IMR-90 (cell line): ENCODE measurements around the gene ALS2. TPM values are rescaled to one million over a fixed set of nuclear protein-coding genes. Genes with fewer than 3 reads are reported as not detected.

Source experiments
- ATAC-seq: fragments of 200-7000 bp; cut with Tn5 transposase; 2 replicates; pipeline ENCODE4 v1.9.1; 2020; ENCODE audit warnings: low read depth, mild to moderate bottlenecking, moderate library complexity
- BruUV-seq: library from RNA; stranded (reverse); fragments of 400-500 nt; replicated peaks from 2 replicates; lab custom pipeline; 2021; lab: Mats Ljungman, UMichigan
- CTCF ChIA-PET: fragments of 300-600 bp; formaldehyde crosslinking; extraction: SDS; loops from one replicate; lab custom pipeline; 2021; ENCODE audit warnings: antibody characterized with exemption; lab: Yijun Ruan, JAX
- POLR2A ChIA-PET: fragments of 300-600 bp; sonication (Branson Sonifier 250); formaldehyde crosslinking; loops from one replicate; lab custom pipeline; 2022; ENCODE audit warnings: antibody characterized with exemption; ENCODE audit not compliant: unreplicated experiment; lab: Charles Lee
- DNase-seq: peaks from one replicate; pipeline ENCODE4 v3.0.0; 2013
- H2AFZ ChIP-seq: replicated peaks from 2 replicates; pipeline ENCODE3; 2013; ENCODE audit warnings: low read length, mild to moderate bottlenecking; ENCODE audit not compliant: poor library complexity
- H2AK5ac ChIP-seq: 2 replicates; pipeline ENCODE4 v1.6.1; 2013; ENCODE audit warnings: low read depth, low read length, inconsistent platforms
- H2AK9ac ChIP-seq: replicated peaks from 2 replicates; pipeline ENCODE3; 2013; ENCODE audit warnings: mild to moderate bottlenecking, low read depth, low read length, moderate library complexity; ENCODE audit not compliant: poor library complexity
- H2BK120ac ChIP-seq: 2 replicates; pipeline ENCODE4 v1.6.1; 2013; ENCODE audit warnings: low read depth, low read length, inconsistent platforms
- H2BK15ac ChIP-seq: 3 replicates; pipeline ENCODE4 v1.6.1; 2013; ENCODE audit warnings: low read depth, low read length, inconsistent platforms
- H2BK20ac ChIP-seq: 2 replicates; pipeline ENCODE4 v1.6.1; 2013; ENCODE audit warnings: low read depth, mild to moderate bottlenecking, inconsistent platforms, low read length, moderate library complexity
- H2BK5ac ChIP-seq: 2 replicates; pipeline ENCODE4 v1.6.1; 2013; ENCODE audit warnings: mild to moderate bottlenecking, low read depth, low read length, inconsistent platforms; ENCODE audit not compliant: poor library complexity, severe bottlenecking
- H3K14ac ChIP-seq: replicated peaks from 2 replicates; pipeline ENCODE4 v1.6.1; 2013; ENCODE audit warnings: low read depth, low read length, inconsistent platforms
- H3K18ac ChIP-seq: 2 replicates; pipeline ENCODE4 v1.6.1; 2013; ENCODE audit warnings: low read depth, low read length, control low read depth
- H3K23ac ChIP-seq: 2 replicates; pipeline ENCODE4 v1.6.1; 2013; ENCODE audit warnings: low read depth, low read length, inconsistent platforms
- H3K27ac ChIP-seq: 2 replicates; pipeline ENCODE4 v1.5.1; 2013; ENCODE audit warnings: mild to moderate bottlenecking, control low read depth, low read length; ENCODE audit not compliant: insufficient read depth
- H3K27me3 ChIP-seq: 2 replicates; pipeline ENCODE4 v1.6.1; 2013; ENCODE audit warnings: low read length; ENCODE audit not compliant: control insufficient read depth, insufficient read depth
- H3K36me3 ChIP-seq: 2 replicates; pipeline ENCODE4 v1.6.1; 2013; ENCODE audit warnings: low read length, mixed read lengths; ENCODE audit not compliant: control insufficient read depth, insufficient read depth
- H3K4ac ChIP-seq: 2 replicates; pipeline ENCODE4 v1.6.1; 2013; ENCODE audit warnings: low read depth, low read length, inconsistent platforms
- H3K4me1 ChIP-seq: 2 replicates; pipeline ENCODE4 v1.6.1; 2013; ENCODE audit warnings: low read length, mixed read lengths; ENCODE audit not compliant: control insufficient read depth, insufficient read depth
- H3K4me2 ChIP-seq: 2 replicates; pipeline ENCODE4 v1.6.1; 2013; ENCODE audit warnings: low read depth, mild to moderate bottlenecking, control low read depth, low read length, moderate library complexity
- H3K4me3 ChIP-seq: 2 replicates; pipeline ENCODE4 v1.5.1; 2013; ENCODE audit warnings: low read depth, mild to moderate bottlenecking, control low read depth, low read length, moderate library complexity; ENCODE audit not compliant: insufficient read depth
- H3K56ac ChIP-seq: 2 replicates; pipeline ENCODE4 v1.6.1; 2013; ENCODE audit warnings: low read length, inconsistent platforms; ENCODE audit not compliant: insufficient read depth; ENCODE audit errors: extremely low read depth
- H3K79me1 ChIP-seq, 2 experiments: 2 replicates each; pipeline ENCODE4 v1.6.1; 2013; ENCODE audit warnings: low read length in 2 of 2, inconsistent platforms in 1 of 2, low read depth in 1 of 2
- H3K9ac ChIP-seq: 2 replicates; pipeline ENCODE4 v1.6.1; 2013; ENCODE audit warnings: low read depth, low read length, control low read depth
- H3K9me1 ChIP-seq: 2 replicates; pipeline ENCODE4 v1.6.1; 2013; ENCODE audit warnings: low read length, inconsistent platforms; ENCODE audit not compliant: insufficient read depth
- H3K9me3 ChIP-seq: 2 replicates; pipeline ENCODE4 v1.6.1; 2013; ENCODE audit warnings: low read length; ENCODE audit not compliant: control insufficient read depth, insufficient read depth
- H4K20me1 ChIP-seq: 2 replicates; pipeline ENCODE4 v1.6.1; 2013; ENCODE audit warnings: low read length, inconsistent platforms; ENCODE audit not compliant: insufficient read depth
- H4K5ac ChIP-seq: 2 replicates; pipeline ENCODE4 v1.6.1; 2013; ENCODE audit warnings: mild to moderate bottlenecking, low read depth, low read length, control low read depth
- H4K8ac ChIP-seq, 2 experiments: 2 replicates each; pipeline ENCODE4 v1.6.1; 2013; ENCODE audit warnings: low read depth in 2 of 2, low read length in 2 of 2, control low read depth in 1 of 2, inconsistent platforms in 1 of 2
- H4K91ac ChIP-seq: 2 replicates; pipeline ENCODE4 v1.6.1; 2013; ENCODE audit warnings: low read depth, low read length, inconsistent platforms; ENCODE audit not compliant: insufficient read depth
- BHLHE40 ChIP-seq: fragments of 150-350 bp; IDR thresholded peaks from 2 replicates; pipeline ENCODE4 v1.6.1; 2016; ENCODE audit warnings: mild to moderate bottlenecking, low read depth, low read length
- CEBPB ChIP-seq: IDR thresholded peaks from 2 replicates; pipeline ENCODE4 v1.6.1; 2012; ENCODE audit warnings: low read depth, low read length, improper control_type of control experiment
- CHD1 ChIP-seq: IDR thresholded peaks from 2 replicates; pipeline ENCODE4 v1.6.1; 2012; ENCODE audit warnings: low read depth, low read length, improper control_type of control experiment
- CTCF ChIP-seq: conservative IDR thresholded peaks from 2 replicates; pipeline ENCODE4 v1.5.1; 2012; ENCODE audit warnings: mild to moderate bottlenecking, low read depth, low read length, improper control_type of control experiment
- ELK1 ChIP-seq: fragments of 150-350 bp; IDR thresholded peaks from 2 replicates; pipeline ENCODE4 v1.6.1; 2016; ENCODE audit warnings: low read depth, mild to moderate bottlenecking, low read length, moderate library complexity, borderline replicate concordance
- FOS ChIP-seq: fragments of 150-350 bp; IDR thresholded peaks from 2 replicates; pipeline ENCODE4 v1.6.1; 2016; ENCODE audit warnings: low read depth, low read length
- MAFK ChIP-seq: IDR thresholded peaks from 2 replicates; pipeline ENCODE4 v1.6.1; 2012; ENCODE audit warnings: low read depth, low read length, improper control_type of control experiment
- MAZ ChIP-seq: IDR thresholded peaks from 2 replicates; pipeline ENCODE4 v1.6.1; 2012; ENCODE audit warnings: low read depth, mild to moderate bottlenecking, low read length, improper control_type of control experiment, moderate library complexity, borderline replicate concordance
- MXI1 ChIP-seq: IDR thresholded peaks from 2 replicates; pipeline ENCODE4 v1.6.1; 2012; ENCODE audit warnings: low read depth, mild to moderate bottlenecking, low read length, moderate library complexity, borderline replicate concordance
- NFE2L2 ChIP-seq: fragments of 150-350 bp; IDR thresholded peaks from 2 replicates; pipeline ENCODE4 v1.6.1; 2016; ENCODE audit warnings: low read depth, mild to moderate bottlenecking, low read length
- POLR2A ChIP-seq: IDR thresholded peaks from 2 replicates; pipeline ENCODE4 v1.6.1; 2012; ENCODE audit warnings: mild to moderate bottlenecking, low read depth, low read length
- RAD21 ChIP-seq: IDR thresholded peaks from 2 replicates; pipeline ENCODE4 v1.6.1; 2012; ENCODE audit warnings: low read length, improper control_type of control experiment
- RCOR1 ChIP-seq: IDR thresholded peaks from 2 replicates; pipeline ENCODE4 v1.6.1; 2012; ENCODE audit warnings: mild to moderate bottlenecking, low read length, improper control_type of control experiment; ENCODE audit not compliant: insufficient replicate concordance
- RFX5 ChIP-seq: IDR thresholded peaks from 2 replicates; pipeline ENCODE4 v1.8.0; 2012; ENCODE audit warnings: low read depth, mild to moderate bottlenecking, low read length, moderate library complexity
- SMC3 ChIP-seq: fragments of 150-350 bp; IDR thresholded peaks from 2 replicates; pipeline ENCODE4 v1.6.1; 2016; ENCODE audit warnings: low read depth, mild to moderate bottlenecking, antibody characterized with exemption, low read length, moderate library complexity
- USF2 ChIP-seq: fragments of 150-350 bp; IDR thresholded peaks from 2 replicates; pipeline ENCODE4 v1.6.1; 2017; ENCODE audit warnings: mild to moderate bottlenecking, antibody characterized with exemption, low read length, low read depth
- WGBS, 2 experiments: methylation state at CpG; one replicate each; pipeline versions ENCODE4 v1.1.5 to v1.1.7; 2013; ENCODE audit warnings: missing lambda C conversion rate in 2 of 2; ENCODE audit not compliant: insufficient read length in 1 of 2; ENCODE audit errors: extremely low coverage in 2 of 2; 5-methylcytosine and 5-hydroxymethylcytosine counted together
- dilution Hi-C: fragments of 300-500 bp; cut with HindIII; formaldehyde crosslinking; loops from one replicate; pipeline ENCODE4 v1.14.3; 2018; ENCODE audit warnings: low sequenced_read_pairs; ENCODE audit not compliant: unreplicated experiment
- in situ Hi-C: fragments of 300-500 bp; cut with MboI; formaldehyde crosslinking; loops from 3 replicates; pipeline ENCODE4 v1.14.3; 2019; ENCODE audit warnings: low sequenced_read_pairs, inconsistent platforms, mixed read lengths
- intact Hi-C: fragments of 100-400 bp; cut with micrococcal nuclease; formaldehyde crosslinking; loops from 2 replicates; pipeline ENCODE4 v1.10.0; 2022
- polyA plus RNA-seq, 3 experiments: library from polyadenylated mRNA; depleted of rRNA; stranded (reverse); fragments of >200 nt; gene quantifications; 2 replicates each; pipeline ENCODE4 v1.2.3, GENCODE V29; 2012; ENCODE audit warnings: low replicate concordance in 1 of 3
- total RNA-seq: library from RNA; depleted of rRNA; stranded (reverse); fragments of >200 nt; gene quantifications from 2 replicates; pipeline ENCODE4 v1.2.3, GENCODE V29; 2012

Gene ALS2
- total and polyA plus RNA-seq, 2 of the 4 experiments (the other 2 are of a cell fraction), result 14.4 to 42.3 TPM

- no peak overlapping the region for H3K9ac ChIP-seq
- no peak overlapping the region for H2AK5ac ChIP-seq
- H4K8ac ChIP-seq, result no peak overlapping the region
- ATAC-seq (no peak), DNase-seq (no peak)
- in situ Hi-C loops, result loop anchor here (10.0 kb wide), 1 partner anchor 375 kb away; no protein-coding TSS in a partner anchor
- no peak overlapping the region for H3K14ac ChIP-seq
- no peak overlapping the region for H4K5ac ChIP-seq
- H3K27me3 ChIP-seq, result no peaks in the 10 kb centered on the region
- H2BK120ac ChIP-seq, result no peak overlapping the region
- H3K4me2 ChIP-seq, result no peak overlapping the region
- H2BK20ac ChIP-seq, result no peak overlapping the region
- TF ChIP-seq MXI1, result no peak
- TF ChIP-seq MAFK, result no peak
- TF ChIP-seq SMC3, result no peak
- TF ChIP-seq NFE2L2, result no peak
- no peak for TF ChIP-seq MAZ
- TF ChIP-seq CTCF, result no peak
- no peak for TF ChIP-seq ELK1
- no peak for TF ChIP-seq CEBPB
- no peak for TF ChIP-seq POLR2A
- no peak for TF ChIP-seq RFX5
- no peak for TF ChIP-seq RCOR1
- no peak for TF ChIP-seq USF2
- TF ChIP-seq CHD1, result no peak
- TF ChIP-seq BHLHE40, result no peak
- TF ChIP-seq FOS, result no peak
- TF ChIP-seq RAD21, result no peak
- H3K18ac ChIP-seq, result no peak overlapping the region
- no peak overlapping the region for H3K27ac ChIP-seq
- ChIA-PET POLR2A (no interaction called here), CTCF (no interaction called here)
- no peak overlapping the region for H2BK5ac ChIP-seq
- H2AK9ac ChIP-seq, result no peak overlapping the region
- no TSS peak for BruUV-seq
- no peaks in the 10 kb centered on the region for H3K9me3 ChIP-seq
- no peak overlapping the region for H2BK15ac ChIP-seq
- intact Hi-C loops, result no loop called here
- H3K23ac ChIP-seq, result no peak overlapping the region
- H3K36me3 ChIP-seq, result no peaks in the 10 kb centered on the region
- peaks cover 2% of the 10 kb centered on the region for H3K4me1 ChIP-seq
- WGBS, 2 experiments, result 79% methylated on average over 3 of the region's 3 CpGs; no CpG with 5 or more reads in 1 of the 2 experiments
- no peaks in the 10 kb centered on the region for H4K20me1 ChIP-seq
- no peak overlapping the region for H2AFZ ChIP-seq
- H3K56ac ChIP-seq, result no peak overlapping the region
- H3K4me3 ChIP-seq, result no peak overlapping the region
- dilution Hi-C loops, result no loop called here
- H3K9me1 ChIP-seq, result 0 out of 2 replicates have a peak, but pooled peaks cover 2% of the 10 kb centered on the region
- H3K4ac ChIP-seq, result no peak overlapping the region
- no peaks in the 10 kb centered on the region for H3K79me1 ChIP-seq
- no peak overlapping the region for H4K91ac ChIP-seq
These were observed 9.6 kb upstream of the ALS2 start for GRCh38 chr2:201790291-201790690.
